Activated naive CD4-positive, alpha-beta T cell treated with anti-CD3 and anti-CD28 coated beads, Interleukin-2, amount 50 U/mL, for 16 hours (primary cell): Measurements from ENCODE around the gene SUMO2.
"Not testable (repeated sequence)": the region's sequence is repeated elsewhere in the genome, so short reads cannot be mapped to it uniquely, and the experiment has no call there.

ENCODE experiments used
- DNase-seq: peaks from one replicate; pipeline ENCODE4 v3.0.0-alpha.2; 2020

The SUMO2 gene

GRCh38 chr17:75182569-75183436, at the start of gene SUMO2:
SUMO2 (minus strand) TSS chr17:75182959; CDS start chr17:75182834, 125 bp downstream.
- DNase-seq: peak; percentile 96

DNA sequence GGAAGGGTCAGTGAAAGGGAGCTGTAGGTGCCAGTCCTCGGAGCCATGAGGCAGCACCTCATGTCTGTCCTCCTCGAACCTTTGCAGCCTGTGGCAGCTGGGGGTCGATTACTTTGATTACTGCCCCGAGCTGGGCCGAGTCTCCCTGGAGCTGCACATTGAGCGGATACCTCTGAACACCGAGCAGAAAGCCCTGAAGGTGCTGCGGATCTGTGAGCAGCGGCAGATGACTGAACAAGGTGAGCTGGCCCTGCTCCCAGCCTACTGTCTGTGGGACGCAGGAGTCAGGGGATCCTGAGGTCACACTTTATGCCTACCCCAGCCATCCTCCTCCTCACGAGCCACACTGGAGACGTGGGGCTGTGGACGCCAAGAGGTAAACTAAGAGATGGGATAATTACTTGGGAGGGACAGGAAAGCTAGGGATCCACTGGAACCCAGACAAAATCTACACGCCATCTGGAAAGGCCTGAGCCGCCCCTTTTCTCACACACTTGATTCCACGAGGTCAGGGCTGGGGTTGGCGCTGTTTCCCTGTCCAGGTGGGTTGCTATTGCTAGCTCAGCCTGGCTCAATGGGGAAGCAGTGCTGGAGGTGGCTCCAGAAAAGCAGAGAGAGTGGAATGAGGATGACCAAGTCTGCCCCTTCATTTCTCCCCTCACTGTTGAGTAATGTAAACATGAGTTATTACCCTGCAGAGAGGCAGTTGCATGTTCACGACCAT, 49.1 kb upstream of the SUMO2 start:
- DNase-seq: no peak

GRCh38 chr17:75231071-75231470, 48.3 kb upstream of the SUMO2 start:
- DNase-seq: no peak

GRCh38 chr17:75228847-75229246, 46.1 kb upstream of the SUMO2 start:
- no peak for DNase-seq

DNA sequence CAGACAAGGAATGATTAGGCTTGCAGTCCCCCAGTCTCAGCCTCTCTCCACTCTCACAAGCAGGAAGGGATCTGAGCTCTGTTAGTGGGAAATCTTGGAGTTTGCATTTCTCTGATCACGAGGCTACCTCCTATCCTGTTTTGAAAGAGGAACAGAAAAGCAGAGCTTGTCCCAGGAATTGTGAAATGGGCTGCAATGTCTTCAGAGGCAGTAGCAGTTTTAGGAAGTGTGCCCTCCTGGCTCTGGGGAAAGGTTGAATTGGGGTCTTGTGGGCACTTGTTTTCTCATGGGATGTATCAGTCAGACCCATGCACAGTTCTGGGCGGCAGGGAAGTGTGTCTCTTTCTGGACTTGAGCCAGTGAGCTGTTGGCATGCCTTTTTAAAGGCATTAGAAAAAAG, 45.5 kb upstream of the SUMO2 start:
- DNase-seq: no peak

- no peak for DNase-seq
Observed at GRCh38 chr17:75227729-75228128, 45.0 kb upstream of the SUMO2 start.

GRCh38 chr17:75225016-75225415, 42.3 kb upstream of the SUMO2 start:
- no peak for DNase-seq

- DNase-seq: no peak
Observed at GRCh38 chr17:75219815-75220214, 37.1 kb upstream of the SUMO2 start.

DNA sequence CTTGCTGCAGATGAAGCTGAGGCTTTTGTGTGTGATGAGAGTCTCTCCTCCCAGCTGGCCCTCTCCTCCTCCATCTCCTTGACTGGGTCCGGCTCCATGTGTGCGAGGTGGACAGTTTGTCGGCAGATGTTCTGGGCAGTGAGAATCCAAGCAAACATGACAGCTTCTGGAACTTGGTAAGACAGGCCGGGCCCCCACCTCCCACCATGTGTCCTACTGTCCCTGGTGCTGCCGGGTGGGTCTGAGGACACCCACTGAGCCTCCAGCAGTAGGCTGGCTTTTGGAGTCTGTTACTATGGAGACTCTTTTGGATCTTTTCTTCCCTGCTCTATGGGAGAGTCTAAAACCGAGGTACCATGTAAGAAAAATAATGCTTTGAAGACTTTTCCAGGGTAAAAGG, 35.4 kb upstream of the SUMO2 start:
- no peak for DNase-seq

DNA sequence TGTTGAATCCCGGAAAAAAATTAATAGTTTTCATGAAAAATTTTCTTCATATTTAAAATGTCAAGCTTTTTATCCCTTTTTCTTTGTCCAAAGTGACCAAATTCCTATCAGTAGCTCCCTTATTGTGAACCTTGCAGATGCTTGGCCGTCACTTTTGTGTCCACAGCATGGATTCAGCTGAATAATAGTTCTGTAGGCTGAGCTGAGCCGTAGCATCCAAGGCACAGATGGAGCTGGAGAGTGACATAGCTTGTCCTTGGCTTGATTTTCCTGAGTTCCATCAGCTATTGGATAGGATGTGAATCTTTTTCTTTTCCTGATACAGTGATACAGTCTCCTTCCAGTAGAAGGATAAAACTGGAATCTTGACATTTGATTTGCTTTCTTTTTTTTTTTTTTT, 26.3 kb upstream of the SUMO2 start:
- DNase-seq: no peak

- DNase-seq: no peak
Observed at GRCh38 chr17:75208161-75208560, 25.4 kb upstream of the SUMO2 start.

GRCh38 chr17:75207760-75208159, 25.0 kb upstream of the SUMO2 start:
- no peak for DNase-seq

- DNase-seq: not testable (repeated sequence)
Observed at GRCh38 chr17:75207050-75207407, 24.3 kb upstream of the SUMO2 start.

- DNase-seq: no peak
Observed at GRCh38 chr17:75205793-75206163, 23.0 kb upstream of the SUMO2 start.

- peak; percentile 93 for DNase-seq
Observed at GRCh38 chr17:75205037-75205792, 22.5 kb upstream of the SUMO2 start, which contains the start of gene NUP85. NUP85 (plus strand) TSS chr17:75205679; CDS start chr17:75205762, 83 bp downstream.

- no peak for DNase-seq
Observed at GRCh38 chr17:75199886-75200618, 17.3 kb upstream of the SUMO2 start.

- DNase-seq: no peak
Observed at GRCh38 chr17:75194879-75195278, 12.1 kb upstream of the SUMO2 start.

DNA sequence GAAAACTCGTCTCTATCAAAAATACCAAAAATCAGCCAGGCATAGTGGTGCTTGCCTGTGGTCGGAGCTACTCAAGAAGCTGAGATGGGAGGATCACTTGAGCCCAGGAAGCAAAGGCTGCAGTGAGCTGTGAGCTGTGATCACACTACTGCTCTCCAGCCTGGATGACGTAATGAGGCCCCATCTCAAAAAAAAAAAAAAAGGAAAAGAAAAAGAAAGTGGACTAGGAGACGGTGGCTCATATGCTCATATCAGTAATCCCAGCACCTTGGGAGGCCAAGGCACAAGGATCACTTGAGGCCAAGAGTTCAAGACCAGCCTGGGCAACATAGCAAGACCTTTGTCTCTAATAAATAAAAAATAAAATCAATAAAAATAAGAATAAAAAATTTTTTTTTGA, 8.8 kb upstream of the SUMO2 start:
- no peak for DNase-seq

DNA sequence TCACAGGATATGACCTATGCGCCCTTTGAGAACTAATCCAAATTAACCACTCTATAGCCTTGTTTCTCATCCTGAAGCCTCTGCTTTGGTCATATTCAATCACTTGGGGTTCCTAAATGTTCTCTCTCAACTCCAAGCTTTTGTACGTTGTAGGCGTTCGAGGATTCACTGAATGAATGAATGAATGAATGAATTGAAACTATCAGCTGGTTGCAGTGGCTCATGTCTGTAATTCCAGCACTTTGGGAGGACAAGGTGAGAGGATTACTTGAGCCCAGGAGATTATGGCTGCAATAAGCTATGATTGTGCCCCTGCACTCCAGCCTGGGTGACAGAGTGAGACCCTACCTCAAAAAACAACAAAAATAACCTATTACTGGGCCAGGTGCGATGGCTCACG, 5.9 kb upstream of the SUMO2 start:
- no peak for DNase-seq

DNA sequence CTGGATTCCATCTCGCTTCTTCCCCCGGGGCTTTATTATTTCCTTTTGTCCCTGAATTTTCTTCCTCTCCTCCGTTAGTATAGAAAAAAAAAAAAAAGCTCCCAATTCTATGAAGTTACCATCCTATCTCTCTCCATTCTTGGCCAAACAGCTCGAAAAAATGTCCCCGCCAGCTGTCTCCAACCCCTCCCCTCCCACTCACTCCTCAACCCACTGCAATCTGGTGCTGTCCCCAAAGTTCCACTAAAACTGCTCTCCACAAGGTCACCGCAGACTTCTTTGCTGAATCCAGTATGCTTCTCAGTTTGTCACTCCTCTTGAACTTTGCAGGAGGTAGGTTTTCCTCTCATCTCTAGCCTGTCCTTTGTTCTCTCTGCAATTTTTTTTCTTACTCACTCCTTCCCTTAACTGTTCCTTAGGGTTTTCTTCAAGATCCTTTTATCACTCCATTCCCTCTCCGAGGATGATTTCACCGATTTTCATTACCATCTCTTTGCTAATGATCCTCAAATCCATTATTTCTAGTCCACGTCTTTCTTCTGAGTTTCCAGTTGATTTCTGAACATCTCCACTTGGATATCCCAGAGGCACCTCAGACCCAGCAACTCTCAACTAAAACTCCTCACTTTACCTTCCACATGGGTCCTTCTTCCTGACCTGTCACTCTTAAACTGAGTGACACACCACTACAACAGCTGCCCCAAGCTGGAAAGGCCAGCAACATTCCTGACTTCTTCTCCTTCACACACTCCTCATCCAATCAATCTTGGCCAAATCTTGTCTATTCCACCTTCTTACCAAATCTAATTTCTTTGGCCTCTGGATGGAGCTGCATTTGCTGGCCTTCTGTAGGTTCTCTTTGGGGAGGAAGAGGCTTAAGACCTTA, 1.5 kb upstream of the SUMO2 start:
- no peak for DNase-seq

DNA sequence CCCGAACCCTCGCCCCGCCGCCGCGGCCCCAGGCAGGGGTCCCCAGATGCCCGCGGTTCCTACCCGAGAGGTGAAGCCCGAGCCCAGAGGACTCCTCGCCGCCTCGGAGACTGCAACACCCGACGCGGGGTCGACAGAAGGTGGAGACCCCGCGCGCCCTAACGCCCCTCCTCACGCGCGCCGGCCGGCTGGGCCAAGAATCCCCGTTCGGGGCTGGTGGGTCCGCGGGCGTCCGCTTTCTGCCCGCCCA, 515 bp downstream of the SUMO2 start:
- DNase-seq: no peak
